ENCODE data around the gene PSMA7.

DNA sequence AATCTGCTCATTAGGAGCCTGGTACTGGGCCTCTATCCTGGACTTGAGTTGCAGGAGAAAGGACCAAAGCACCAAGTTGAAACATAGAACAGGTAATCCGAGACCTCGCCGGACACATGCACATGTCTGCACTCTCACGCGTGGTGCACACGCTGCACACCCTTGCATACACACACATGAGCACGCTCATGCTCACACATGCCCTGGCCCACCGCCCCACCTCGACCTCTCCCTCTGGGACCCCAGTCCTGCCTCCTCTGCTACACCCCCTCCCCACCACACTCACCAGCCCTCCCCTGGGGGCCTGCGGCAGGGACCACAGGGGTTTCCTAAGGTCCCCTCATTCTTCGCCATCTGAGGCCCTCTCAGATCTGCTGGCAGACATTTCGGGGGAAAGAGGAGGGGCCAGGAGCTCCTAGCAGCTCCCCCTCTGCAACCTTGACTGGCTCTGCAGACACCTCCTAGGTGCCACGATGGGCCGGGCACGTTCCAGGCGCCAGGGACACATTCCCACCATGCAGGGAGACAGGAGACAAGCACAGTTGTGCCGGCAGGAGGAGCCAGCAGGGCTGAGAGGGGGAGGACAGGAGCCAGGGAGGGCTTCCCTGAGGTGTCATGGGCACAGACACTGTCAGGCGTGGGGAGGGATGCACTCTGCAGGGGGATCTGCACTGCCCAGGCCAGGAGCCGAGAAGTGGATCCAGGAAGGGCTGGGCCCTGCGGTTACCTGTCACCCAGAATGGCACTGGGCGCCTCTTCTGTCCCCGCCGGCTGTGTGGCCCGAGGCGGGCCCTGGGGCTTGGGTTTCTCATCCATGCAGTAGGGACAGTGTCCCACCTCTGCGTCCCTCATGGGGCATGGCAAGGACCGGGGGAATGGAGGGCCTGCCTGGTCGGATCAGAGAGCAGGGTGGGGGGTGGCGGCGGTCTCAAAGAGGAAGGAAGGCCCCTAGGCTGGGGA, 46.5 kb downstream of the PSMA7 start:
- TF ChIP-seq, protein P1, sequence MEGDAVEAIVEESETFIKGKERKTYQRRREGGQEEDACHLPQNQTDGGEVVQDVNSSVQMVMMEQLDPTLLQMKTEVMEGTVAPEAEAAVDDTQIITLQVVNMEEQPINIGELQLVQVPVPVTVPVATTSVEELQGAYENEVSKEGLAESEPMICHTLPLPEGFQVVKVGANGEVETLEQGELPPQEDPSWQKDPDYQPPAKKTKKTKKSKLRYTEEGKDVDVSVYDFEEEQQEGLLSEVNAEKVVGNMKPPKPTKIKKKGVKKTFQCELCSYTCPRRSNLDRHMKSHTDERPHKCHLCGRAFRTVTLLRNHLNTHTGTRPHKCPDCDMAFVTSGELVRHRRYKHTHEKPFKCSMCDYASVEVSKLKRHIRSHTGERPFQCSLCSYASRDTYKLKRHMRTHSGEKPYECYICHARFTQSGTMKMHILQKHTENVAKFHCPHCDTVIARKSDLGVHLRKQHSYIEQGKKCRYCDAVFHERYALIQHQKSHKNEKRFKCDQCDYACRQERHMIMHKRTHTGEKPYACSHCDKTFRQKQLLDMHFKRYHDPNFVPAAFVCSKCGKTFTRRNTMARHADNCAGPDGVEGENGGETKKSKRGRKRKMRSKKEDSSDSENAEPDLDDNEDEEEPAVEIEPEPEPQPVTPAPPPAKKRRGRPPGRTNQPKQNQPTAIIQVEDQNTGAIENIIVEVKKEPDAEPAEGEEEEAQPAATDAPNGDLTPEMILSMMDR (IDR thresholded peaks at IDR 0.05; ENCODE audit: low read depth, low read length, missing input control) = no peak
- TF ChIP-seq SP1 (IDR thresholded peaks at IDR 0.05) = no peak
- TF ChIP-seq, protein P2, sequence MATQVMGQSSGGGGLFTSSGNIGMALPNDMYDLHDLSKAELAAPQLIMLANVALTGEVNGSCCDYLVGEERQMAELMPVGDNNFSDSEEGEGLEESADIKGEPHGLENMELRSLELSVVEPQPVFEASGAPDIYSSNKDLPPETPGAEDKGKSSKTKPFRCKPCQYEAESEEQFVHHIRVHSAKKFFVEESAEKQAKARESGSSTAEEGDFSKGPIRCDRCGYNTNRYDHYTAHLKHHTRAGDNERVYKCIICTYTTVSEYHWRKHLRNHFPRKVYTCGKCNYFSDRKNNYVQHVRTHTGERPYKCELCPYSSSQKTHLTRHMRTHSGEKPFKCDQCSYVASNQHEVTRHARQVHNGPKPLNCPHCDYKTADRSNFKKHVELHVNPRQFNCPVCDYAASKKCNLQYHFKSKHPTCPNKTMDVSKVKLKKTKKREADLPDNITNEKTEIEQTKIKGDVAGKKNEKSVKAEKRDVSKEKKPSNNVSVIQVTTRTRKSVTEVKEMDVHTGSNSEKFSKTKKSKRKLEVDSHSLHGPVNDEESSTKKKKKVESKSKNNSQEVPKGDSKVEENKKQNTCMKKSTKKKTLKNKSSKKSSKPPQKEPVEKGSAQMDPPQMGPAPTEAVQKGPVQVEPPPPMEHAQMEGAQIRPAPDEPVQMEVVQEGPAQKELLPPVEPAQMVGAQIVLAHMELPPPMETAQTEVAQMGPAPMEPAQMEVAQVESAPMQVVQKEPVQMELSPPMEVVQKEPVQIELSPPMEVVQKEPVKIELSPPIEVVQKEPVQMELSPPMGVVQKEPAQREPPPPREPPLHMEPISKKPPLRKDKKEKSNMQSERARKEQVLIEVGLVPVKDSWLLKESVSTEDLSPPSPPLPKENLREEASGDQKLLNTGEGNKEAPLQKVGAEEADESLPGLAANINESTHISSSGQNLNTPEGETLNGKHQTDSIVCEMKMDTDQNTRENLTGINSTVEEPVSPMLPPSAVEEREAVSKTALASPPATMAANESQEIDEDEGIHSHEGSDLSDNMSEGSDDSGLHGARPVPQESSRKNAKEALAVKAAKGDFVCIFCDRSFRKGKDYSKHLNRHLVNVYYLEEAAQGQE (IDR thresholded peaks at IDR 0.05) = no peak
- TF ChIP-seq HNF4A (conservative IDR thresholded peaks at IDR 0.05) = no peak
- TF ChIP-seq RXRA (IDR thresholded peaks at IDR 0.05) = no peak
- TF ChIP-seq TAF1 (conservative IDR thresholded peaks at IDR 0.05) = no peak

Measured in liver (tissue), 3 donors.